SK-N-MC (cell line): ENCODE data around the gene SGSH.

Experiments
- EZH2 ChIP-seq: fragments of 200-600 bp; sonication (generic); IDR thresholded peaks from one replicate; pipeline ENCODE4 v1.6.1; 2017; ENCODE audit warnings: antibody characterized with exemption
- FOXP2 ChIP-seq: optimal IDR thresholded peaks from 2 replicates; pipeline ENCODE3; 2011; ENCODE audit warnings: mild to moderate bottlenecking, moderate library complexity; ENCODE audit not compliant: insufficient read depth; ENCODE audit errors: extremely low read length, control extremely low read depth
- POLR2AphosphoS5 ChIP-seq: IDR thresholded peaks from 2 replicates; pipeline ENCODE4 v1.6.1; 2012; ENCODE audit warnings: mild to moderate bottlenecking, low read depth, low read length, borderline replicate concordance

GRCh38 chr17:80195671-80196529 lies 24.2 kb downstream of the SGSH start:
- TF ChIP-seq FOXP2 (no peak), POLR2AphosphoS5 (no peak), EZH2 (no peak)
